Breast epithelium (tissue), 3 donors: Measurements from ENCODE around the gene IRAK3.
"Not testable (repeated sequence)": the region's sequence is repeated elsewhere in the genome, so short reads cannot be mapped to it uniquely, and the experiment has no call there.

Experiments used
- POLR2A ChIP-seq: fragments of 450-650 bp; IDR thresholded peaks from one replicate; pipeline ENCODE4 v1.6.1; 2016; ENCODE audit warnings: antibody characterized with exemption, mild to moderate bottlenecking, moderate library complexity
- TF ChIP-seq, protein P1 (sequence below), 3 donors: fragments of 450-650 bp; IDR thresholded peaks; one replicate each; pipeline ENCODE4 v1.5.1; 2016 to 2017; ENCODE audit warnings: antibody characterized with exemption in 3 of 3, mild to moderate bottlenecking in 3 of 3, moderate library complexity in 3 of 3

DNA sequence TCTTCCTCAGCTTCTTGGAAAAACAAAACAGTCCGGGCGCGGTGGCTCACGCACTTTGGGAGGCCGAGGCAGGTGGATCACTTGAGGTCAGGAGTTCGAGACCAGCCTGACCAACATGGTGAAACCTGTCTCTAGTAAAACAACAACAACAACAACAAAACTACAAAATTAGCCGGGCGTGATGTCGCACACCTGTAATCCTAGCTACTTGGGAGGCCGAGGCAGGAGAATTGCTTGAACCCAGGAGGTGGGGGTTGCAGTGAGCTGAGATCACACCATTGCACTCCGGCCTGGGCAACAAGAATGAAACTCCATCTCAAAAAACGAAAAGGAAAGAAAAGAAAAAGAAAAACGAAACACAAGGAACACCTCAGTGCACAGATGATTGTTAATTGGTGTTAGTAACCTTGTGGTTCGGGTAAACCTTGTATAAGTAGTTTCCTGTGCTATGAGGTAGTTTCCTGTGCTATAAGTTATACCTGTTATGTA lies 114.3 kb downstream of the IRAK3 start:
- TF ChIP-seq, protein P1, sequence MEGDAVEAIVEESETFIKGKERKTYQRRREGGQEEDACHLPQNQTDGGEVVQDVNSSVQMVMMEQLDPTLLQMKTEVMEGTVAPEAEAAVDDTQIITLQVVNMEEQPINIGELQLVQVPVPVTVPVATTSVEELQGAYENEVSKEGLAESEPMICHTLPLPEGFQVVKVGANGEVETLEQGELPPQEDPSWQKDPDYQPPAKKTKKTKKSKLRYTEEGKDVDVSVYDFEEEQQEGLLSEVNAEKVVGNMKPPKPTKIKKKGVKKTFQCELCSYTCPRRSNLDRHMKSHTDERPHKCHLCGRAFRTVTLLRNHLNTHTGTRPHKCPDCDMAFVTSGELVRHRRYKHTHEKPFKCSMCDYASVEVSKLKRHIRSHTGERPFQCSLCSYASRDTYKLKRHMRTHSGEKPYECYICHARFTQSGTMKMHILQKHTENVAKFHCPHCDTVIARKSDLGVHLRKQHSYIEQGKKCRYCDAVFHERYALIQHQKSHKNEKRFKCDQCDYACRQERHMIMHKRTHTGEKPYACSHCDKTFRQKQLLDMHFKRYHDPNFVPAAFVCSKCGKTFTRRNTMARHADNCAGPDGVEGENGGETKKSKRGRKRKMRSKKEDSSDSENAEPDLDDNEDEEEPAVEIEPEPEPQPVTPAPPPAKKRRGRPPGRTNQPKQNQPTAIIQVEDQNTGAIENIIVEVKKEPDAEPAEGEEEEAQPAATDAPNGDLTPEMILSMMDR (IDR thresholded peaks at IDR 0.05): not testable (repeated sequence)
- not testable (repeated sequence) for TF ChIP-seq POLR2A
